Osteoblast (primary cell): ENCODE data around the gene SLC12A7. TPM values are rescaled to one million over a fixed set of nuclear protein-coding genes. Genes with fewer than 3 reads are reported as not detected.

Source experiments
- DNase-seq: peaks from one replicate; pipeline ENCODE4 v3.0.0; 2011; ENCODE audit warnings: low spot score, mixed read lengths; ENCODE audit not compliant: insufficient read length; ENCODE audit errors: missing footprints
- H2AFZ ChIP-seq: 2 replicates; pipeline ENCODE4 v1.6.0; 2011; ENCODE audit warnings: mild to moderate bottlenecking, low read length
- H3K27ac ChIP-seq: 2 replicates; pipeline ENCODE4 v1.5.1; 2011; ENCODE audit warnings: mild to moderate bottlenecking, low read depth, low read length, moderate library complexity
- H3K27me3 ChIP-seq: 2 replicates; pipeline ENCODE4 v1.6.0; 2012; ENCODE audit warnings: mild to moderate bottlenecking, control low read depth, inconsistent platforms, low read length, moderate library complexity; ENCODE audit not compliant: insufficient read depth
- H3K36me3 ChIP-seq: 2 replicates; pipeline ENCODE4 v1.5.1; 2011; ENCODE audit warnings: mild to moderate bottlenecking, low read length, control low read depth, moderate library complexity; ENCODE audit not compliant: insufficient read depth
- H3K4me1 ChIP-seq: 2 replicates; pipeline ENCODE4 v1.5.1; 2011; ENCODE audit warnings: mild to moderate bottlenecking, low read length, control low read depth, moderate library complexity; ENCODE audit not compliant: insufficient read depth
- H3K4me2 ChIP-seq: 2 replicates; pipeline ENCODE4 v1.6.0; 2011; ENCODE audit warnings: mild to moderate bottlenecking, low read length; ENCODE audit not compliant: insufficient read depth
- H3K4me3 ChIP-seq: fragments of 200-600 bp; sonication (generic); 3 replicates; pipeline ENCODE4 v1.5.1; 2012; ENCODE audit warnings: mild to moderate bottlenecking, low read length, inconsistent platforms; ENCODE audit not compliant: insufficient read depth
- H3K79me2 ChIP-seq: 2 replicates; pipeline ENCODE4 v1.6.0; 2012; ENCODE audit warnings: mild to moderate bottlenecking, low read length, control low read depth, inconsistent platforms; ENCODE audit not compliant: insufficient read depth
- H3K9me3 ChIP-seq: 2 replicates; pipeline ENCODE4 v1.5.1; 2011; ENCODE audit warnings: low read depth, low read length, control low read depth
- H4K20me1 ChIP-seq: 2 replicates; pipeline ENCODE4 v1.6.0; 2012; ENCODE audit warnings: mild to moderate bottlenecking, low read length, control low read depth; ENCODE audit not compliant: insufficient read depth
- total RNA-seq: library from RNA; depleted of rRNA; stranded (reverse); fragments of >200 nt; gene quantifications from 2 replicates; pipeline ENCODE4 v1.2.3, GENCODE V29; 2012
- TF ChIP-seq, protein P1 (sequence below): IDR thresholded peaks from 2 replicates; pipeline ENCODE4 v1.5.1; 2011; ENCODE audit warnings: mild to moderate bottlenecking, low read depth, low read length, moderate library complexity; ENCODE audit errors: extremely low read depth

The SLC12A7 gene
- total RNA-seq, 1 donor = 6.9 TPM

DNA sequence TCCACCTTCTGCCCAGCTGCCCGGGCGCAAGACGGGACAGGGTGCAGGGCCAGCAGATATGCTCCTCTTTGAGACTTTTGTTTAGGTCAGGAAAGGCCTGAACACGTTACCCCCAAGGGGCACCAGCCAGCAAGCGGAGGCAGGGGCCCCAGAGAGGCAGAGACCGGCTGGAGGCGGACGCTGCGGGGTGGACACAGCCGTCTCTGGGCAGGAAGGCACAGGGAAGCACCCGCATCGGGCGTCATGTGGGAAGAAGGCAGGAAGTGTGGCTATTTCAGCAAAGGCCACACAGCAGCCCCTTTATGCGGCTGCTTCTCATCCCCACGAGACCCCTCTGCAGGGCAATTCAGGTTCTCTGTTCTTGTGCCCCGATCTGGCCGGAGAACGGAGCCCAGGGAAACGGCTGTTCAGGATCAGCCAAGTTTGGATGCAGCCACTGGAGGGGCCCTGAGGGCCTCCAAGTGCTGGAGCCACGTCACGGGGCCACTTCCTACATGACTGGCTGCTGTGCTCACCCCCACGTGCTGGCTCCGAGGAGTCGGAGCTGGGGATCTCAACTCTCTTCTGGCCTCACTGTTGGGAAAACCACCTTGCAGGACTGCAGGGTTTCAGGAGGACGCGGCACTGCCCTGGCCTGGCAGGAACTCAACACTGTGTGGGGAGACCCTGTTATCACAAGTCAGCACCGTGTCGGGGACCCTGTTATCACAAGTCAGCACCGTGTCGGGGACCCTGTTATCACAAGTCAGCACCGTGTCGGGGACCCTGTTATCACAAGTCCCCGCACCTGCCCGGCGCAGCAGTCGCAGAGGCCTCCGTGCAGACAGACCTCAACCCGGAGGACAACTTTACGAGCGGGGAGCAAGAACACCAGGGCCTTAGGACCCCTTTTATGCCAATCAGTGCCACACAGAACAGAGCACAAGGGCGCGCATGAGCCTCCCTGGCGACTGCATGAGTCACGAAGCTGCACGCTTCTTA is 44.4 kb downstream of the SLC12A7 start:
- Histone ChIP-seq H3K79me2 (no peaks in the 10 kb centered on the region), H2AFZ (no peak overlapping the region), H4K20me1 (no peaks in the 10 kb centered on the region), H3K36me3 (no peaks in the 10 kb centered on the region), H3K27ac (no peak overlapping the region), H3K9me3 (no peaks in the 10 kb centered on the region), H3K4me3 (no peak overlapping the region), H3K4me1 (no peaks in the 10 kb centered on the region), H3K4me2 (no peak overlapping the region), H3K27me3 (no peaks in the 10 kb centered on the region)
- TF ChIP-seq, protein P1, sequence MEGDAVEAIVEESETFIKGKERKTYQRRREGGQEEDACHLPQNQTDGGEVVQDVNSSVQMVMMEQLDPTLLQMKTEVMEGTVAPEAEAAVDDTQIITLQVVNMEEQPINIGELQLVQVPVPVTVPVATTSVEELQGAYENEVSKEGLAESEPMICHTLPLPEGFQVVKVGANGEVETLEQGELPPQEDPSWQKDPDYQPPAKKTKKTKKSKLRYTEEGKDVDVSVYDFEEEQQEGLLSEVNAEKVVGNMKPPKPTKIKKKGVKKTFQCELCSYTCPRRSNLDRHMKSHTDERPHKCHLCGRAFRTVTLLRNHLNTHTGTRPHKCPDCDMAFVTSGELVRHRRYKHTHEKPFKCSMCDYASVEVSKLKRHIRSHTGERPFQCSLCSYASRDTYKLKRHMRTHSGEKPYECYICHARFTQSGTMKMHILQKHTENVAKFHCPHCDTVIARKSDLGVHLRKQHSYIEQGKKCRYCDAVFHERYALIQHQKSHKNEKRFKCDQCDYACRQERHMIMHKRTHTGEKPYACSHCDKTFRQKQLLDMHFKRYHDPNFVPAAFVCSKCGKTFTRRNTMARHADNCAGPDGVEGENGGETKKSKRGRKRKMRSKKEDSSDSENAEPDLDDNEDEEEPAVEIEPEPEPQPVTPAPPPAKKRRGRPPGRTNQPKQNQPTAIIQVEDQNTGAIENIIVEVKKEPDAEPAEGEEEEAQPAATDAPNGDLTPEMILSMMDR = no peak
- peak; percentile 81 for DNase-seq

DNA sequence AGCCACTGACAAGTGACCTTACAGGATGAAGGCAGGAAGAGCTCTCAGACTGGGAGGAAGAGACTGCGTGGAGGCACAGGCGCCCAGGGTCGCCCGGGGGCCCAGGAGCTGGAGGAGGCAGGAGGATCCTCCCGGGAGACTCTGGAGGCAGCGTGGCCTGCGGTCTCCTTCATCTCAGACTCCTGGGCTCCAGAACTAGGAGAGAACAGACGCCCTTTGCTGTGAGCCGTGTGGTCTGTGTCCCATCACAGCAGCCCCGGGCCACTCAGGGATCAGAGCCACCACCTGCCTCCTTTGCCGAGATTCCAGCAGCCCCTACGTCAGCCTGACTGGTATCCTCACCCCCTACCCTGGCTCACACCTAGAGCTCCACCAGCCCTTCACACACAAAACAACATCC is 45.2 kb downstream of the SLC12A7 start:
- Histone ChIP-seq H3K4me1 (no peaks in the 10 kb centered on the region), H3K27ac (no peak overlapping the region), H2AFZ (no peak overlapping the region), H3K36me3 (no peaks in the 10 kb centered on the region), H3K9me3 (no peaks in the 10 kb centered on the region), H3K4me2 (no peak overlapping the region), H3K4me3 (no peak overlapping the region), H3K79me2 (no peaks in the 10 kb centered on the region), H3K27me3 (no peaks in the 10 kb centered on the region), H4K20me1 (no peaks in the 10 kb centered on the region)
- peak; percentile 85 for DNase-seq
- TF ChIP-seq, protein P1 = no peak

DNA sequence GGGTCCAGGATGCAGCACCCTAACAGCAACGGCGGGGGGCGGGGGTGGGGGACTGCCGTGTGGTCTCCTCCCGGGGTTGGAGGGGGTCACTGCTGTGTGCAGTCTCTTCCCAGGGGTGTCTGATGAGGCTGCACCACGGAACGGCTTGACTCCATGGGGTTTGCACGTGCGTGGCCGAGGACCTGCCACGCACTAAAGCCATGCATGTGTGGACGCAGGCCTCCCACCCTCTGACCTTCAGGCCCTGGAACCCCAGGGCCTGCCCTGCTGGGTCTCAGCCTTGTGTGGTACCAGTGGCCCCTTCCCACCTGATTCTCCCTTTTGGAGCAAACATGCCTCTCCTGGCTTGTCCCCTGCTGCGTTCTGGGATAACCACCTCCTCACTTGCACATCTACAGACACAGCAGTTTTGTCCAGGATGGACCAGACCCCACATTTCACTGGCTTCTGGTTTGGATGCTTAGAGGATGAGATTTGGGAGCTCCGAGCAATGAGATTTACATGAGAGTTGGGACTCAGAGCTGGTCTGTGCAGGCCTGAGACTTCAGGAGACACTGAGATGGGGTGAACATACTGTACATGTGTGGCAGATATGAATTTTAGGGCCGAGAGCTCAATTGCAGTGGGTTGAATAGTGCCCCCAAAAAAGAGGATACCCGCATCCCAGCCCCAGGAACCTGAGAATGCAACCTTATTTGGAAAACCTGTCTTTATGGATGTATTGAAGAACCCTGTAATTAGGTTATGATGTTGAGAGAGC is 45.8 kb downstream of the SLC12A7 start:
- no peak overlapping the region for H3K27ac ChIP-seq
- H3K79me2 ChIP-seq = no peaks in the 10 kb centered on the region
- H3K9me3 ChIP-seq = no peaks in the 10 kb centered on the region
- peak; percentile 91 for DNase-seq
- H3K4me2 ChIP-seq = no peak overlapping the region
- H2AFZ ChIP-seq = no peak overlapping the region
- H4K20me1 ChIP-seq = no peaks in the 10 kb centered on the region
- no peaks in the 10 kb centered on the region for H3K4me1 ChIP-seq
- no peaks in the 10 kb centered on the region for H3K36me3 ChIP-seq
- no peaks in the 10 kb centered on the region for H3K27me3 ChIP-seq
- TF ChIP-seq, protein P1 = no peak
- no peak overlapping the region for H3K4me3 ChIP-seq
